HG03571 (cell line): Measurements from ENCODE around the gene ZFYVE21.
"Not testable (repeated sequence)": the region's sequence is repeated elsewhere in the genome, so short reads cannot be mapped to it uniquely, and the experiment has no call there.

Experiments
- ATAC-seq: cut with Tn5 transposase; IDR thresholded peaks from one replicate; pipeline ENCODE4 v1.9.1; 2021; ENCODE audit not compliant: unreplicated experiment

Gene ZFYVE21

GRCh38 chr14:103762036-103762435 lies 46.4 kb downstream of the ZFYVE21 start:
- ATAC-seq, result no peak

- ATAC-seq, result no peak
These were observed 46.9 kb downstream of the ZFYVE21 start for GRCh38 chr14:103762541-103762940.

DNA sequence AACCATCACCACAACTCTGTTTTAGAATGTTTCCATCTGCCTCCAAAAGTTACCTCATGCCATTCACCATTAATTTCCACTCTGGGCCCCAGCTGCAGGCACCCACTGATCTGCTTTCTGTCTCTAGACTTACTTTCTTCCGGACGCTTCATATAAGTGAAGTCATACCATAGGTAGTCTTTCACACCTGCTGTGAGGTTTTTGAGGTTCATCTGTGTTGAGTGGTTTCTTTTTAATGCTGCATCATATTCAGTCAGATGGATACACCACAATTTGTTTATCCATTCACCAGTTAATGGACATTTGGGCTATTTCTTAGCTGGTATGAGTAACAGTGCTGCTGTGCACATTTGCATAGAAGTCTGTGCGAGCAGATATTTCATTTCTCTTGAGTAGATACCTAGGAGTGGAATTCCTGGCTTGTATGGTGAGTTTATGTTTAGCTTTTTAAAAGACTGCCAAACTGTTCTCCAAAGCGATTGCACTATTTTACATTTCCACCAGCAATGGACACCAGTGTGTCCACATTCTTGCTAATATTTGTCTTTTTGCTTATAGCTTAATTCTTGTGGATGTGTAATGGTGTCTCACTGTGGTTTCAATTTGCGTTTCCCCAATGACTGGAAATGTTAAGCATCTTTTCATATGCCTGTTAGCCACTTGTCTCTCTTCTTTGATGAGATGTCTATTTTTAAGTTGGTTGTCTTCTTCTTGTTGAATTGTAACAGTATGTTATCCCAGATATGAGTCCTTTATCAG lies 48.3 kb downstream of the ZFYVE21 start:
- ATAC-seq, result peak; percentile 70

DNA sequence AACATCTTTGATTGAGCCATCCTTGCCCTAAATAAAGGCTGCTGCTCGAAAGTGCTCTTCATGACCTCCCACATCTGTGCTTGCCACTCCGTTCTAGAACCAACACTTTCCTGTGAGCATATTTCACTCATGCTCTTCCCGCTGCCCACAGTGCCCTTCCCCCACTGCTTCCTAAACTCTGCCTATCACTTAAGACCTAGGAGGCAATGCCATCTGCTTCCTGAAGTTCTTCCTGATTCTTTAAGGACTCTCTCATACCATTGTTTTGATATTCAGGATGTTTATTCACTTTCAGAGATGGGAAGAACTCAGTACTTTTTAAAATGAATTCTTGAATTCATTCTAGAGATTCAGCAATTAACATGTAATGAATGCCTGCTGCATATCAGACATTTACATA lies 49.9 kb downstream of the ZFYVE21 start:
- no peak for ATAC-seq

DNA sequence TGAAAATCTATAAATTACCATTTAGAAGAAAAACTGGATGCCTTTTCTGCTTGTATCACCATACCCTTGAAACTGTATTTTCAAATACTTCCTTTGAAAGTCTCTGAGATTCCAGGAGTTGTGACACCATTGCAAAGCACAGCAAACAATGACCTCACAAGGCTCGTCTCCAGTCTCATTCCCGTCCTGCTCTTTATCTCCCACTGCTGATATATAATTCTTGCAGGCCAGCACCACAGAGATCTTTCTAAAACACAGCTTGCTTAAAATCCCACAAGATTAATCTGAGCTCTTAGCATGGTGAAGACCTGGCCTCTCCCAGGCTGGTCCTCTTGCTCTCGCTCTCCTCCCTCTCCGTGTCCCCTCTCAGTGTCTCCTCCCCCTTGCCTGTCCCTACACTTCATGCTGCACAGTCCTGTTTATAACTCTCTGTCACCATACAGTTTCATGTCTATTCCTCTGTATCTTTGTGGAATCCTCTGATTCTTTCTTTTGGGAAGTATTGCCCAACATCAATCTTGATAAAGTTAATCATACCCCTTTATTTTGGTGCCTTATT lies 51.8 kb downstream of the ZFYVE21 start:
- no peak for ATAC-seq

- ATAC-seq, result no peak
These were observed 54.9 kb downstream of the ZFYVE21 start for GRCh38 chr14:103770500-103770899.

DNA sequence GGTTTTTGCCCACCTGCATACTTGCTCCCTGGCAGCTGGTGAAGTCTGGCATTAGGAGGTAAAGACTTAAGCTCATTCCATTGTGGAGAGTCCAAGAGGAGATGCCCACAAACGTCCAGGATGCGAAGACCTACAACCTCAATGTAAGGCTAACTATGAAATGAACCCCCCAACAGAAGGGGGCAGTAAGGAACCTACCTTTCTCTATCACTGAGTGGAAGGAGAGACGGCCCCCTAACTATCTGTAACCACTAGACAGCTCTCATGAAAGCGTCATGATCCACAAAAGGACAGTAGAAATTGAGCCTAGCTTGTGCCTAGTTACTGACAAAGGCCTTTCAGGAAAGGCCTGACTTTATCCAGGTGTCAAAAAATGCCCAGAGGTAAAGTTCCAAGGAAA lies 55.3 kb downstream of the ZFYVE21 start:
- no peak for ATAC-seq

- no peak for ATAC-seq
These were observed 56.6 kb downstream of the ZFYVE21 start for GRCh38 chr14:103772078-103772712.

- no peak for ATAC-seq
These were observed 57.9 kb downstream of the ZFYVE21 start for GRCh38 chr14:103773521-103773920.

DNA sequence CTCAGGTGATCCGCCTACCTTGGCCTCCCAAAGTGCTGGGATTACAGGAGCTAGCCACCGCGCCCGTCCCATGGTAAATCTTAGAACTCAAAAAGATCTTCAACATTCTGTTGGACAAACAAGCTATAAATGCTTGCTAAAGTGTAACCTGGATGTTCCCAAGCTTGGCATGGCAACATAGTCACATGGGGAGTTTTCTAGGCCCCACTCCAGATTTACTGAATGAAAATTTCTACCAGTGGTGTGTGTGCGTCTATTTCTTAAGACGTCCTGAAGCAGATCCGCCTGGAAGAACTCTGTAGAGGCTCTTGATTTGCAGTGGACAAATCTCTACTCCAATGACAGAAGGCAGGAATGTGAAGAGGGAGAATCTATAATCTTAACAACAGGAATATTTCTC lies 59.9 kb downstream of the ZFYVE21 start:
- ATAC-seq, result no peak

DNA sequence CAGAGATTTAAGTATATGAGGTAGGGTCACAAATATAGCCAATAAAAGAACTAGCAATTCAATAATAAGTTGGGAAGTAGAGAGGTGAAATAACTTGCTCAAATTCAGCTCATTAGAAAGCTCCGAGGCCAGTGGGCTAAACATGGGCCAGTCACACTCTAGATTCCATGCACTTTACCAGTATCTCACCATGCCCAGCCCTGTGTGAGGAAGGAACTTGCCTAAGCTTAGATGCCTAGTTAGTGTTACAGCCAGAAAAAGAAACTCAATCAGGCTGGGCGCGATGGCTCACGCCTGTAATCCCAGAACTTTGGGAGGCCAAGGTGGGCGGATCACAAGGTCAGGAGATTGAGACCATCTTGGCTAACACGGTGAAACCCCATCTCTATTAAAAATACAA lies 60.7 kb downstream of the ZFYVE21 start:
- not testable (repeated sequence) for ATAC-seq

DNA sequence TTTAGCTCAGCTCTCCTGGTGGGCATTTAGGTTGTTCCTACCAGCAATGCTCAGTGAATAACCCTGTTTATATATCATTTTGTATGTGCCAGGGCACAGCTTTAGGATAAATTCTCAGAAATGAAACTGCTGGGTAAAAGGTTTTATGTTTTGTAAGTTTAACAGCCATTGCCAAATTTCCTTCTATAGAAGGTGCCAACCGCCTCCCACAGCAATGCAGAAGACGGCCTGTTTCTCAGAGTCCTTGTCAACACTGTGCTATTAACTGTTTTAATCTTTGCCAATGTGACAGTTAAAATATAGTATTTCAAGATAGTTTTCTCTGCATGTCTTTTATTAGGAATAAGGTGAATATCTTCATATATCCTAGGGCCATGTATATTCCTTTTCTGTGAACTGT lies 66.8 kb downstream of the ZFYVE21 start:
- no peak for ATAC-seq
